Liver (tissue), 3 donors: ENCODE results near the gene CAPSL.
A peak's percentile ranks its signal among the peaks of the same experiment; 100 is the strongest.

Source experiments
- TAF1 ChIP-seq: conservative IDR thresholded peaks from 2 replicates; pipeline ENCODE4 v1.6.1; 2016; ENCODE audit warnings: antibody characterized with exemption, mild to moderate bottlenecking
- TF ChIP-seq, protein P1 (sequence below): fragments of 150-350 bp; IDR thresholded peaks from 2 replicates; pipeline ENCODE4 v1.5.1; 2017; ENCODE audit warnings: improper control_type of control experiment, low read depth, low read length; ENCODE audit not compliant: missing input control
- TF ChIP-seq, protein P2 (sequence below): IDR thresholded peaks from 2 replicates; pipeline ENCODE4 v1.6.1; 2016; ENCODE audit warnings: antibody characterized with exemption, mild to moderate bottlenecking
- TF ChIP-seq, protein P3 (sequence below): IDR thresholded peaks from 2 replicates; pipeline ENCODE4 v1.6.1; 2016; ENCODE audit warnings: antibody characterized with exemption
- donor health status: healthy.
- donor health status: healthy.

DNA sequence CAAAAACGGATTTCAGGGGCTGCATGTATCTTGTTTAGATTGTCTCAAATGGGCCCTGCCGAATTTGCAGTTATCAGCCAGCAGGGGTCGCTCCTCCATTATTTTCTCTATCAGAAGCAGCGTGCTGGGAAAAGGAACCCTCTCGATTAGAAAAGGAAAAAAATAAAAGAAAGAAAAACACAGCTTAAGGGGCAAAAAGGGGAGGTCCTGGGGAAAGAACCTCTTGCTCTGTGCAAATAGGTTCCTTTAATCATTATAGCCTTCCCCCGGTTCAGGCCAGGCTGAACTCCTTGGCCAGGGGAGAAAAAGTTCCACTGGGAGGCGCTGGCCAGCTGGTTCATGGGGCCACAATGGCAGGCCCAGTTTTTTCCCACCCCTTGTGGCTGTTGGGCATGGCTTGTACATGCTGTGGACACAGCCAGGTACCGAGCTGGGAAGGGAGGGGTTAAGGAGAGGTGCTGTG is 25.0 kb upstream of the CAPSL start:
- TF ChIP-seq, protein P1, sequence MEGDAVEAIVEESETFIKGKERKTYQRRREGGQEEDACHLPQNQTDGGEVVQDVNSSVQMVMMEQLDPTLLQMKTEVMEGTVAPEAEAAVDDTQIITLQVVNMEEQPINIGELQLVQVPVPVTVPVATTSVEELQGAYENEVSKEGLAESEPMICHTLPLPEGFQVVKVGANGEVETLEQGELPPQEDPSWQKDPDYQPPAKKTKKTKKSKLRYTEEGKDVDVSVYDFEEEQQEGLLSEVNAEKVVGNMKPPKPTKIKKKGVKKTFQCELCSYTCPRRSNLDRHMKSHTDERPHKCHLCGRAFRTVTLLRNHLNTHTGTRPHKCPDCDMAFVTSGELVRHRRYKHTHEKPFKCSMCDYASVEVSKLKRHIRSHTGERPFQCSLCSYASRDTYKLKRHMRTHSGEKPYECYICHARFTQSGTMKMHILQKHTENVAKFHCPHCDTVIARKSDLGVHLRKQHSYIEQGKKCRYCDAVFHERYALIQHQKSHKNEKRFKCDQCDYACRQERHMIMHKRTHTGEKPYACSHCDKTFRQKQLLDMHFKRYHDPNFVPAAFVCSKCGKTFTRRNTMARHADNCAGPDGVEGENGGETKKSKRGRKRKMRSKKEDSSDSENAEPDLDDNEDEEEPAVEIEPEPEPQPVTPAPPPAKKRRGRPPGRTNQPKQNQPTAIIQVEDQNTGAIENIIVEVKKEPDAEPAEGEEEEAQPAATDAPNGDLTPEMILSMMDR: peak; percentile 42
- TF ChIP-seq, protein P2, sequence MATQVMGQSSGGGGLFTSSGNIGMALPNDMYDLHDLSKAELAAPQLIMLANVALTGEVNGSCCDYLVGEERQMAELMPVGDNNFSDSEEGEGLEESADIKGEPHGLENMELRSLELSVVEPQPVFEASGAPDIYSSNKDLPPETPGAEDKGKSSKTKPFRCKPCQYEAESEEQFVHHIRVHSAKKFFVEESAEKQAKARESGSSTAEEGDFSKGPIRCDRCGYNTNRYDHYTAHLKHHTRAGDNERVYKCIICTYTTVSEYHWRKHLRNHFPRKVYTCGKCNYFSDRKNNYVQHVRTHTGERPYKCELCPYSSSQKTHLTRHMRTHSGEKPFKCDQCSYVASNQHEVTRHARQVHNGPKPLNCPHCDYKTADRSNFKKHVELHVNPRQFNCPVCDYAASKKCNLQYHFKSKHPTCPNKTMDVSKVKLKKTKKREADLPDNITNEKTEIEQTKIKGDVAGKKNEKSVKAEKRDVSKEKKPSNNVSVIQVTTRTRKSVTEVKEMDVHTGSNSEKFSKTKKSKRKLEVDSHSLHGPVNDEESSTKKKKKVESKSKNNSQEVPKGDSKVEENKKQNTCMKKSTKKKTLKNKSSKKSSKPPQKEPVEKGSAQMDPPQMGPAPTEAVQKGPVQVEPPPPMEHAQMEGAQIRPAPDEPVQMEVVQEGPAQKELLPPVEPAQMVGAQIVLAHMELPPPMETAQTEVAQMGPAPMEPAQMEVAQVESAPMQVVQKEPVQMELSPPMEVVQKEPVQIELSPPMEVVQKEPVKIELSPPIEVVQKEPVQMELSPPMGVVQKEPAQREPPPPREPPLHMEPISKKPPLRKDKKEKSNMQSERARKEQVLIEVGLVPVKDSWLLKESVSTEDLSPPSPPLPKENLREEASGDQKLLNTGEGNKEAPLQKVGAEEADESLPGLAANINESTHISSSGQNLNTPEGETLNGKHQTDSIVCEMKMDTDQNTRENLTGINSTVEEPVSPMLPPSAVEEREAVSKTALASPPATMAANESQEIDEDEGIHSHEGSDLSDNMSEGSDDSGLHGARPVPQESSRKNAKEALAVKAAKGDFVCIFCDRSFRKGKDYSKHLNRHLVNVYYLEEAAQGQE: no peak
- TF ChIP-seq, protein P3, sequence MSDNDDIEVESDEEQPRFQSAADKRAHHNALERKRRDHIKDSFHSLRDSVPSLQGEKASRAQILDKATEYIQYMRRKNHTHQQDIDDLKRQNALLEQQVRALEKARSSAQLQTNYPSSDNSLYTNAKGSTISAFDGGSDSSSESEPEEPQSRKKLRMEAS: no peak
- no peak for TF ChIP-seq TAF1
